Activated T-helper 2 cell treated with anti-CD3 and anti-CD28 coated beads, Interferon-gamma antibody, Interleukin-2, Interleukin-4, amounts not matched to agents 10 μg/mL and 5 μg/mL and 100 μg/mL, durations not matched to agents 14 hours and 24 hours and 36 hours (primary cell): Measurements from ENCODE around the gene SAMD15. TPM values are rescaled to one million over a fixed set of nuclear protein-coding genes. Genes with fewer than 3 reads are reported as not detected.

Experiments used
- DNase-seq: peaks from one replicate; pipeline ENCODE4 v3.0.0; 2021; ENCODE audit warnings: low spot score
- H3K27ac Mint-ChIP-seq: one replicate; pipeline ENCODE4 v1.8.0; 2021; ENCODE audit warnings: mixed read lengths
- H3K27me3 Mint-ChIP-seq: one replicate; pipeline ENCODE4 v1.8.0; 2021; ENCODE audit warnings: low read depth, mixed read lengths
- H3K36me3 Mint-ChIP-seq: one replicate; pipeline ENCODE4 v1.8.0; 2021; ENCODE audit warnings: low read depth, mixed read lengths
- H3K4me1 Mint-ChIP-seq: one replicate; pipeline ENCODE4 v1.8.0; 2021; ENCODE audit warnings: low read depth, mixed read lengths
- H3K4me3 Mint-ChIP-seq: one replicate; pipeline ENCODE4 v1.8.0; 2021; ENCODE audit warnings: low read depth, mild to moderate bottlenecking, moderate library complexity, mixed read lengths
- H3K9me3 Mint-ChIP-seq: one replicate; pipeline ENCODE4 v1.8.0; 2021; ENCODE audit warnings: mixed read lengths
- intact Hi-C: fragments of 100-400 bp; cut with micrococcal nuclease; formaldehyde crosslinking; loops from one replicate; pipeline ENCODE4 v1.15.1; 2023
- total RNA-seq: library from RNA; stranded (reverse); gene quantifications from 2 replicates; pipeline ENCODE4 v1.2.3, GENCODE V29; 2022

Gene SAMD15
- total RNA-seq, 1 donor from 2014 or later, result 0.41 TPM

DNA sequence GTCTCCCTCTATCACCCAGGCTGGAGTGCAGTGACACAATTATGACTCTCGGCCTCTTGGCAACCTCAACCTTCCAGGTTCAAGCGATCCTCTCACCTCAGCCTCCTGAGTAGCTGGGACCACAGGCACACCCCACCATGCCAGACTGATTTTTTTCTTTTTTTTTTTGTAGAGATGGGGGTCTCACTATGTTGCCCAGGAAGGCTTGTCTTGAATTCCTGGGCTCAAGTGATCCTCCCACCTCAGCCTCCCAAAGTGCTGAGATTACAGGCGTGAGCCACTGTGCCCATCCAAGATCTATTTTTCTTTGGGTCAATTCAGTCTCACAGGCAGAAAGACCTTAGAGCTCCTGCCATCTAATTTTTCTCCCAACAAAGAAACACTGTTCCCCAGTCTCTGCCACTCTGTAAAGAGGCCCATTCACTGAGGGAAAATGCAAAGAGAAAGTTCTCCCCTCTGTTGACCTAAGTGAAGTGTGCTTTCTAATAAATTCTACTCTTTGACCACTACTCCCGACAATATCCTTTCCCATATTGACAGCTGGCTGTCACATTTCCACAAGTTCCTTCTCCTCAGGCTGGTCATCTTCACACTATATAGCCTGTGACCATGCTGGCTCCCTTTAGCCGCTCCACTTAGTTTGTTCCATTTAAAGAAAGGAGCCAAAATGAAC lies 23.6 kb upstream of the SAMD15 start:
- Mint-ChIP-seq H3K27me3 (no peaks in the 10 kb centered on the region), H3K36me3 (peaks cover 18% of the 10 kb centered on the region), H3K27ac (no peak overlapping the region), H3K4me3 (no peak overlapping the region), H3K9me3 (no peaks in the 10 kb centered on the region), H3K4me1 (peaks cover 4% of the 10 kb centered on the region)
- intact Hi-C loops, result no loop called here
- no peak for DNase-seq

GRCh38 chr14:77355811-77356210 lies 21.4 kb upstream of the SAMD15 start:
- peaks cover 11% of the 10 kb centered on the region for H3K4me1 Mint-ChIP-seq
- H3K27me3 Mint-ChIP-seq, result no peaks in the 10 kb centered on the region
- intact Hi-C loops, result no loop called here
- no peak overlapping the region for H3K27ac Mint-ChIP-seq
- no peaks in the 10 kb centered on the region for H3K9me3 Mint-ChIP-seq
- DNase-seq, result no peak
- peaks cover 6% of the 10 kb centered on the region for H3K36me3 Mint-ChIP-seq
- H3K4me3 Mint-ChIP-seq, result no peak overlapping the region

DNA sequence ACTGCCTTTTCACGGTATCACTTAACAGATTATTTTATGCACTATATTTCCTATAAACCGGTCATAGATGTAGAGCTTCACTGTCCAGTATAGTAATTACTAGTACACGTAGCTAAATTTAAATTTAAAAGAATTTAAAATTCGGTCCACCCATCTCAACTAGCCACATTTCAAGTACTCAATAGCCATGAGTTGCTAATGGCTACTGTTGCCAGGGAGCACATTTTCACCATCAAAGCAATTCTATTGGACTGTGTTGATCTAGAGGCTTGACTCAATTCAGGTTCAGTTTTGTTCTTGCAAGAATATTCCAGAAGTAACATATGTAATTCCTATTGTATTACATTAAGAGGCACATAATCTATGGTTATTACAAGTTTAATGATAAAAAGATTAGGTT lies 20.3 kb upstream of the SAMD15 start:
- no peak for DNase-seq
- no peaks in the 10 kb centered on the region for H3K9me3 Mint-ChIP-seq
- H3K27me3 Mint-ChIP-seq, result no peaks in the 10 kb centered on the region
- no peak overlapping the region for H3K27ac Mint-ChIP-seq
- intact Hi-C loops, result no loop called here
- H3K36me3 Mint-ChIP-seq, result peaks cover 6% of the 10 kb centered on the region
- peaks cover 11% of the 10 kb centered on the region for H3K4me1 Mint-ChIP-seq
- H3K4me3 Mint-ChIP-seq, result no peak overlapping the region

DNA sequence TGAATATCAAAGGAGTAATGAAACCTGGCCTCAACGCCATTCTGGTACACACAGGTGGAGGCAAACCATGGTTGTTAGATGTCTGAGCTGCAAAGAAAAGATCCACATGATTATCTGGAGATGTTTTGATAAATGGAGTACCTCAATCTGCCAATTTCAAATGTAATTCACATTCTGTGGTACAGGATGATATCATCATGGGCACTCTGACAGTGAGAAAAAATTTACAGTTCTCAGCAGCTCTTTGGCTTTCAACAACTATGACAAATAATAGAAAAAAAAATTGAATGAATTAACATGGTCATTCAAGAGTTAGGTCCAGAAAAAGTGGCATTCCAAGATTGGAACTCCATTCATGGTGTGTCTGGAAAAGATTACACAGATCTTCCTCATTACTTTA lies 17.6 kb upstream of the SAMD15 start:
- DNase-seq, result no peak
- no peak overlapping the region for H3K27ac Mint-ChIP-seq
- peaks cover 13% of the 10 kb centered on the region for H3K4me1 Mint-ChIP-seq
- no peaks in the 10 kb centered on the region for H3K27me3 Mint-ChIP-seq
- intact Hi-C loops, result no loop called here
- H3K36me3 Mint-ChIP-seq, result peaks cover 6% of the 10 kb centered on the region
- H3K9me3 Mint-ChIP-seq, result no peaks in the 10 kb centered on the region
- no peak overlapping the region for H3K4me3 Mint-ChIP-seq

GRCh38 chr14:77364146-77364545 lies 13.0 kb upstream of the SAMD15 start:
- Mint-ChIP-seq H3K9me3 (no peaks in the 10 kb centered on the region), H3K4me1 (peaks cover 16% of the 10 kb centered on the region), H3K27me3 (no peaks in the 10 kb centered on the region), H3K36me3 (peaks cover 6% of the 10 kb centered on the region), H3K27ac (no peak overlapping the region), H3K4me3 (no peak overlapping the region)
- intact Hi-C loops, result no loop called here
- no peak for DNase-seq

GRCh38 chr14:77369285-77369684 lies 7.9 kb upstream of the SAMD15 start:
- intact Hi-C loops, result no loop called here
- no peak for DNase-seq
- Mint-ChIP-seq H3K9me3 (peaks cover 5% of the 10 kb centered on the region), H3K4me3 (no peak overlapping the region), H3K4me1 (peaks cover 38% of the 10 kb centered on the region), H3K27ac (no peak overlapping the region), H3K36me3 (peaks cover 23% of the 10 kb centered on the region), H3K27me3 (no peaks in the 10 kb centered on the region)

- peaks cover 35% of the 10 kb centered on the region for H3K36me3 Mint-ChIP-seq
- H3K9me3 Mint-ChIP-seq, result peaks cover 9% of the 10 kb centered on the region
- no peaks in the 10 kb centered on the region for H3K27me3 Mint-ChIP-seq
- no peak for DNase-seq
- intact Hi-C loops, result no loop called here
- no peak overlapping the region for H3K4me3 Mint-ChIP-seq
- peaks cover 53% of the 10 kb centered on the region for H3K4me1 Mint-ChIP-seq
- peak overlapping the region; percentile 44 for H3K27ac Mint-ChIP-seq
These were observed 4.8 kb upstream of the SAMD15 start for GRCh38 chr14:77372304-77372841.

GRCh38 chr14:77375164-77375950 lies 1.8 kb upstream of the SAMD15 start:
- Mint-ChIP-seq H3K36me3 (peaks cover 30% of the 10 kb centered on the region), H3K9me3 (peaks cover 9% of the 10 kb centered on the region), H3K4me3 (peak overlapping the region; percentile 90), H3K4me1 (peaks cover 42% of the 10 kb centered on the region), H3K27ac (peak overlapping the region; percentile 89), H3K27me3 (peaks cover 2% of the 10 kb centered on the region)
- intact Hi-C loops, result loop anchor here (5.0 kb wide), 1 partner anchor 73 kb away; no protein-coding TSS in a partner anchor
- DNase-seq, result no peak

DNA sequence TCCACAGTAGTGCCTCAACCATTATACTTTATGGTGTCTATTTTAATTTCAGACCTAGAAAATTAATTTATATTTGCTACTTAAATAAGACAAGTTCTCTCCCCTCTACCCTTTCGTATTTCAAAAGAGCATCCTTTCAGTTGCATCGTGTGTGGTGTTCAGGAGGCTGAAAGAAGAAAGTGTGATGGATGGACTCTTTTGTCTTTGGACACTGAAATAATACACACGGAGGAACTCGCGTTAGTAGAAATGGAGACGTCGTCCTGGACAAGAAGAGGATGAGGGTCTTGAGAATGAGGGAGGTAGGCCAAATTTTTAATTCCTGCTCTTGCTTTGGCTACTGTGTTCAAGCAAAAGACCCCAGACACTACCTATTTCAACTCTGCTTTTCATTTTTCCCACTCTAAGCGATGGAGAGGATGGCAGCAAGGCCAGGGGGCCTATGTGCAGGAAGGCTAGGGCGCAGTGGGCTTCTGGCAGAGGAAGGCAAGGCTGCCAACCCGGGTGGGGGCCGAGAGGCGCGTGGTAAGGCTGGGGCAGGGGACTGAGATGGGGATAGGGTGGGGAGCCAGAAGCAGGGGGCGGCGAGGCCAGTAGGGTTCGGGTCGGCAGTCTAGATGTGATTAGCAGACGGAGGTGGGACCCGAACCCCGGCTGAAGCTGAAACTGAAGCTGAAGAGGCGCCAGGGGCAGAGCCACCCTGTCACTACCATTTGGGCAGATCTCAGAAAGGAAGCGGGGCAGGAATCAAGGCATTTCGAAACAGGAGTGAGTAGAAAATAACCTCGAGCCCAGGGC lies 1.0 kb upstream of the SAMD15 start:
- Mint-ChIP-seq H3K4me3 (peak overlapping the region; percentile 90), H3K36me3 (peaks cover 30% of the 10 kb centered on the region), H3K4me1 (peaks cover 42% of the 10 kb centered on the region), H3K9me3 (peaks cover 9% of the 10 kb centered on the region), H3K27me3 (peaks cover 2% of the 10 kb centered on the region), H3K27ac (peak overlapping the region; percentile 89)
- no peak for DNase-seq
- intact Hi-C loops, result loop anchor here (5.0 kb wide), 1 partner anchor 74 kb away; no protein-coding TSS in a partner anchor

DNA sequence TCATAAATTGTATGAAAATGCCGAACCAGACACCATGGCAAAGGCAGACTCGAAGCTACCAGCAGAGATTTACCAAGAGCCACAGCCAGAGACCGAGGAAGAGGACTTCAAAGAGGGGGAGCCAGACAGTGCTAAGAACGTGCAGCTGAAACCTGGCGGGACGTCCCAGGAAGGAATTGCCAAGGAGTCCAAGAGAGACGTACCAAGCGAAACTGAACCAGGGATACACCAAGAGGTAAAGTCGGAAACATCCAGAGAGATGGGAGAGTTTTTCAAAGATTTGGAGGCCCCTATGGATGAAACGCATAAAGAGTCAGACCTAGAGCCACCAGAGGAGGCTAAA lies 294 bp downstream of the SAMD15 start:
- intact Hi-C loops, result loop anchor here (1.0 to 5.0 kb wide), 4 partner anchors 56 to 240 kb away; partner anchors contain the start of genes GSTZ1 and VIPAS39
- Mint-ChIP-seq H3K9me3 (peaks cover 9% of the 10 kb centered on the region), H3K27me3 (peaks cover 2% of the 10 kb centered on the region), H3K27ac (no peak overlapping the region), H3K4me1 (peaks cover 34% of the 10 kb centered on the region), H3K4me3 (no peak overlapping the region), H3K36me3 (peaks cover 29% of the 10 kb centered on the region)
- no peak for DNase-seq

GRCh38 chr14:77378701-77379100 lies 1.5 kb downstream of the SAMD15 start:
- H3K4me1 Mint-ChIP-seq, result peaks cover 23% of the 10 kb centered on the region
- DNase-seq, result no peak
- intact Hi-C loops, result loop anchor here (5.0 kb wide), 1 partner anchor 76 kb away; no protein-coding TSS in a partner anchor
- H3K4me3 Mint-ChIP-seq, result no peak overlapping the region
- no peak overlapping the region for H3K27ac Mint-ChIP-seq
- H3K9me3 Mint-ChIP-seq, result peaks cover 8% of the 10 kb centered on the region
- H3K27me3 Mint-ChIP-seq, result peaks cover 2% of the 10 kb centered on the region
- H3K36me3 Mint-ChIP-seq, result peaks cover 19% of the 10 kb centered on the region

GRCh38 chr14:77390188-77390587 lies 13.0 kb downstream of the SAMD15 start:
- Mint-ChIP-seq H3K27ac (no peak overlapping the region), H3K4me3 (no peak overlapping the region), H3K4me1 (no peaks in the 10 kb centered on the region), H3K36me3 (no peaks in the 10 kb centered on the region), H3K27me3 (no peaks in the 10 kb centered on the region), H3K9me3 (no peaks in the 10 kb centered on the region)
- intact Hi-C loops, result no loop called here
- DNase-seq, result no peak
